22Rv1 (cell line): Measurements from ENCODE around the gene AXIN1.
"Not testable (repeated sequence)": the region's sequence is repeated elsewhere in the genome, so short reads cannot be mapped to it uniquely, and the experiment has no call there.

ENCODE experiments used
- H3K27ac ChIP-seq: fragments of 450-650 bp; 2 replicates; pipeline ENCODE4 v1.5.1; 2017
- ZFX ChIP-seq: fragments of 450-650 bp; IDR thresholded peaks from 2 replicates; pipeline ENCODE4 v1.6.1; 2017; ENCODE audit warnings: antibody characterized with exemption, borderline replicate concordance
- TF ChIP-seq, protein P1 (sequence below): fragments of 450-650 bp; IDR thresholded peaks from 2 replicates; pipeline ENCODE4 v1.5.1; 2017; ENCODE audit warnings: mild to moderate bottlenecking

The AXIN1 gene

DNA sequence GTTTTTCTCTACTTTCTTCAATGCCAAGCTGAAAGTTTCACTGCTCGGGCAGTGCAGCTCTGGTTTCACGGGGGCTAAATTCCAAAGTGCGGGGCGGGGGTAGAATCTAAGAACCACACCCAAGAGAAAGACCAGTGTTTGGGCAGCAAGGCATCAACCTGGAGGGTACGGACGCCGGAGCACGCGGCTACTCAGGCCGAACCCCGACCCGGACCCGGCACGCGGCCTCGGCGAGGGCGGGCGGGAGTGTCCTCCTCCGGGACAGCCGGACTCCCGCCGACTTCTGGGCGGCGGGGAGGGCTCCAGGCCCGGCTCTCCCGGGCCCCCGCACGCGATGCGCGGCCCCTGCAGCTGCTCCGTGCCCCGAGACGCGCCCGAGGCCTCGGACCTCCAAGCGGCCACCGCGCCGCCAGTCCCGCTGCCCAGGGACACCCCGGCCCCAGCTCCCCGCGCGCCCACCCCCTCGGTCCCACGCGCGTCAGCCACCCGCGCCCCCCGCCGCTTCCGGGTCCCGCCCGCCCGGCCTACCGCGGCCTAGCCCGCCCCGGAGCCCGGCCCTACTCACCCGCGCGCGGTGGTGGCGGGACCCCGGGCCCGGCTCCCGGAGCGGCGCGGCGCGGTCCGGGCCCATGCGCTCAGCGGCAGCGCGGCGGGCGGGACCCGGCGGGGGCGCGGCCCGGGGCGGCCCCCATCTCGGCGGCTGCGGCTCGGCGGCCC lies 561 bp downstream of the AXIN1 start:
- H3K27ac ChIP-seq = peak overlapping the region; percentile 55
- no peak for TF ChIP-seq ZFX
- TF ChIP-seq, protein P1, sequence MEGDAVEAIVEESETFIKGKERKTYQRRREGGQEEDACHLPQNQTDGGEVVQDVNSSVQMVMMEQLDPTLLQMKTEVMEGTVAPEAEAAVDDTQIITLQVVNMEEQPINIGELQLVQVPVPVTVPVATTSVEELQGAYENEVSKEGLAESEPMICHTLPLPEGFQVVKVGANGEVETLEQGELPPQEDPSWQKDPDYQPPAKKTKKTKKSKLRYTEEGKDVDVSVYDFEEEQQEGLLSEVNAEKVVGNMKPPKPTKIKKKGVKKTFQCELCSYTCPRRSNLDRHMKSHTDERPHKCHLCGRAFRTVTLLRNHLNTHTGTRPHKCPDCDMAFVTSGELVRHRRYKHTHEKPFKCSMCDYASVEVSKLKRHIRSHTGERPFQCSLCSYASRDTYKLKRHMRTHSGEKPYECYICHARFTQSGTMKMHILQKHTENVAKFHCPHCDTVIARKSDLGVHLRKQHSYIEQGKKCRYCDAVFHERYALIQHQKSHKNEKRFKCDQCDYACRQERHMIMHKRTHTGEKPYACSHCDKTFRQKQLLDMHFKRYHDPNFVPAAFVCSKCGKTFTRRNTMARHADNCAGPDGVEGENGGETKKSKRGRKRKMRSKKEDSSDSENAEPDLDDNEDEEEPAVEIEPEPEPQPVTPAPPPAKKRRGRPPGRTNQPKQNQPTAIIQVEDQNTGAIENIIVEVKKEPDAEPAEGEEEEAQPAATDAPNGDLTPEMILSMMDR = no peak

DNA sequence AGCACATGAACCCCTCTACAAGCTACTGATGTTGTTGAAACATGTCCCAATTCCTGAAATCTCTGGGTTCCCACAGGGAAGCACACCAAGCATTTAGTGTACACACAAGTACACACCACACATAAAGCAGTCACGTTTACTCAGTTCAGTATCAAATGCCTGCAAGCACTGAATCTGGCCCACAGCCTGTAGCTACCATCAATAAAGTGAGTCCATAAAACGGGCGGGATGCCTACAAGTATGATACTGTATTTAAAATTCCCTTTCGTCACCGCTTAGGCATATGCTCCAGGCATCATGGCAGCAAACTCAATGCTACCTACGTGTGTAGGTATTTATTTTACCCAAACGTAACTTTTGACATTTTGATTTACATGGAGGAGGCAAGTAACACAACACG lies 2.3 kb downstream of the AXIN1 start:
- TF ChIP-seq, protein P1 = no peak
- TF ChIP-seq ZFX = no peak
- no peak overlapping the region for H3K27ac ChIP-seq

DNA sequence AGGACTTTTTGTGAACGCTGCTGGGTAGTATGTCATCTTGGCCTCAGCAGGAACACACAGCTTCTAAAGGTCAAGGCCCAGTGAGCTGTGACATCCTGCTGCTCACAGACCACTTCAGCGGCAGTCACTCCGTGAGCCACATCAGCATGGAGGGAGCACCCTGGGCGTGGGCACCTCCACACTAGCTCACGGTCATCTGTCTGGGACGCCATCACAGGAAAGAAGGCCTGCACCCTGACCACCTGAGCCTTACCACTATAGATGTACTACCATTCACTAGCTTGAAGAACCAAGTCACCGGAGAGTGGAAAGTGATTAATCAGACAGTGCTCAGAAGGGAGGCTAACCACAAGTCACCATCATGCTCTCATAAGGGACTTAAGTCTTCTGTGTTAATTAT lies 3.3 kb downstream of the AXIN1 start:
- no peak overlapping the region for H3K27ac ChIP-seq
- TF ChIP-seq, protein P1 = no peak
- no peak for TF ChIP-seq ZFX

DNA sequence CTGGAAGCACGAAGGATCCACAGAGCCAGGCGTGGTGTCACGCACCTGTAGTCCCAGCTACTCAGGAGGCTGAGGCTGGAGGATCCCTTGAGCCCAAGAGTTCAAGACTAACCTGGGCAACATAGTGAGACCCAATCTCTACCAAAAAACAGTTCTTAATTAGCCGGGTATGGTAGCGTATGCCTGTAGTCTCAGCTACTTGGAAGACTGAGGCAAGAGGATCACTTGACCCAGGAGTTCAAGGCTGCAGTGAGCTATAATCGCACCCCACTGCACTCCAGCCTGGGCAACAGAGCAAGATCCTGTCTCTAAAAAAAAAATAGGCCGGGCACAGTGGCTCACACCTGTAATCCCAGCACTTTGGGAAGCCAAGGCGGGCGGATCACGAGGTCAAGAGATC lies 4.0 kb downstream of the AXIN1 start:
- not testable (repeated sequence) for H3K27ac ChIP-seq

DNA sequence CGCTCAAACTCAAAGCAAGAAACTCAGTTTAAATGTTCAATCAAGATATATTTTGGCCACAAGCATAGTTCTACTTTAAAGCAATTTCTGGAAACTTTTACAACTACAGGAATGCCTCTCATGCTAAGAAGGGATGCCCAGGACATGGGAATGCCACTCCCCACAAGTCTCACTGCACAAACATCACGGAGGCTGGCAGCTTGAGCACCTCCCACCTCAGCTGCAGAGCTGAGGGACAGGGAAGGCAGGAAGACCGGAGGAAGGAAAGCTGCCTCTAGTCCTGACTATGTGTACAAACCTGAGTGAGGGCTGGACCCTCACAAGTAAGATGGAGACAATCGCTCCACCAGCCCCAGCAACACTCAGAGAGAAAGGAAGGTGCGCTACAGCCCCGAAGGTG lies 5.3 kb downstream of the AXIN1 start:
- TF ChIP-seq, protein P1 = no peak
- TF ChIP-seq ZFX = no peak
- H3K27ac ChIP-seq = no peak overlapping the region

DNA sequence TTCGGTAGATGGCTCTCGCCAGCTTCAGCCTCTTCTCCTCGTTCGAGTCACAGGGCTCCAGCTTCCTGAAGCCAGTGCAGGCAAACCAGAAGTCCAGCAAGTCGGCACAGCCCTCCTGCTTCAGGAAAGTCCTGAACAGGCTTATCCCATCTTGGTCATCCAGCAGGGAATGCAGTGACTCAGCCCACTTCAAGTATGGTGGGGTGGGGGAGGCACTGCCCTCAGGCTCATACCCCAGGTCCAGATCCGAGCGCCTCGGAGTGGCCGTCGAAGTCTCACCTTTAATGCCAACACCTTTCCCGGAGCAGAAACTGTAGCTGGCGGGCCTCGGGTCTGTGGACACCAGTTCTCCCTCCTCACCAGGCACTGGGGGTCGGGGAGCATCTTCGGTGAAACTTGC lies 5.9 kb downstream of the AXIN1 start:
- TF ChIP-seq, protein P1 = no peak
- no peak overlapping the region for H3K27ac ChIP-seq

DNA sequence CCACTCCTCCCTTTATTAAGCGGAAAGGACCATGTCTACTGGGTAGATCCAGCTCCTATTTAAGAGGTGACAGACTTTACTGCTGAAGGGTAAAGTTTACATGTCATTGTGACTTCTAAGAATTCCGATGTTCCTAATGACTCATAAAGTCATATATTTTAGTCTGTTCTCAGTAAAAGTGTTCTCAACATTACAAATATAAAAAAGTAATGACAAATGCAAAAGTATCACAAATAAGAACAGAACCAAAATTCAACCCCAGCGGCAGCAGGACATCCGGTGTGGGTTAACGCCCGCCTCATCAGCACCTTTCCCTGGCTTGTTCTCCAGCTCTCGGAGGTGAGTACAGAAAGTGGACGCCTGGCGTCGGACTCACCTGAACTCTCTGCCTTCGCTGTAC lies 6.8 kb downstream of the AXIN1 start:
- TF ChIP-seq, protein P1 = no peak
- TF ChIP-seq ZFX = no peak
- H3K27ac ChIP-seq = no peak overlapping the region
